ENCODE results near the gene DDX6. TPM values are rescaled to one million over a fixed set of nuclear protein-coding genes. Genes with fewer than 3 reads are reported as not detected.
"Not testable (repeated sequence)": the region's sequence is repeated elsewhere in the genome, so short reads cannot be mapped to it uniquely, and the experiment has no call there.

DDX6 gene
- total and polyA plus RNA-seq, 9 of the 15 experiments (the other 6 are each of a cell fraction or from before 2014, with no cell fraction given), result 10.0 to 102 (median 58.2) TPM

DNA sequence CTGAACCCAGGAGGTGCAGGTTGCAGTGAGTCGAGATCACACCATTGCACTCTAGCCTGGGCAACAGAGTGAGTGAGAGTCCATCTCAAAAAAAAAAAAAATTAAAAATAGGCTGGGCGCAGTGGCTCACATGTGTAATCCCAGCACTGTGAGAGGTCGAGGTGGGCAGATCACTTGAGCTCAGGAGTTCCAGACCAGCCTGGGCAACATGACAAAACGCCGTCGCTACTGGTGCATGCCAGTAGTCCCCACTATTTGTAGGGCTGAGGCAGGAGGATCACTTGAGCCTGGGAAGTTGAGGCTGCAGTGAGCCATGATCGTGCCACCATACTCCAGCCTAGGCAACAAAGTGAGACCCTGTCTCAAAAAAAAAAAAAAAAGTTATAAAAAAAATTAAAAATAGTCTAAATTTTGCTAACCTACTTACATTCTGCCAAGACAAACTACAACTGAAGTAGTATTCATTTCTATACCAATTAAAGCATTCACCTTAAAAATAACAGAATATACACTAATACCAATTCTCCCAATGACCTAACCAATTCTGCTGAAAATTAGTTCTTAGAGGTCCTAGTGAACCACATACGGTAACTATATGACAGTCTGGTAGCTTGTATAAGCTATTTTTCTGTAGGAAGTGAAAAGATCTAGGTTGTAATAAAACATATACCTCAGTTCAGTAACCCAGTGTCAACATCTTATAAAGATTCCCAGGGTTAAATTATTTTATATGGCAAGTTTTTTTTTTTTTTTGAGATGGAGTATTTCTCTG lies 7.1 kb downstream of the DDX6 start (continued):
- TF ChIP-seq RFX5 (IDR thresholded peaks at IDR 0.05; ENCODE audit: low read depth, low read length) (no peak), ZFX (CRISPR knock-in tag; IDR thresholded peaks at IDR 0.05) (no peak), ZNF232 (CRISPR knock-in tag; IDR thresholded peaks at IDR 0.05) (no peak), FOXK2 (conservative IDR thresholded peaks at IDR 0.05 in 1 of 2, IDR thresholded peaks at IDR 0.05 in 1 of 2; ENCODE audit: low read depth in 2 of 2) (no peak)

DNA sequence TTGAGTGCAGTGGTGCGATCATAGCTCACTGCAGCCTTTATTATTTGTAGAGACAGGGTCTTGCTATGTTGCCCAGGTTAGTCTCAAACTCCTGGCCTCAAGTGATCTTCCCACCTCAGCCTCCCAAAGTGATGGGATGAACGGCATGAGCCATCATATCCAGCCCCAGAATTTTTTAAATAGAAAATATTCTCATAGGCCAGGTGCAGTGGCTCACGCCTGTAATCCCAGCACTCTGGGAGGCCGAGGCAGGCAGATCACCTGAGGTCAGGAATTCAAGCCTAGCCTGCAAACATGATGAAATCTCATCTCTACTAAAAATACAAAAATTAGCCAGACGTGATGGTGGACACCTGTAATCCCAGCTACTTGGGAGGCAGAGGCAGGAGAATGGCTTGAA lies 7.6 kb downstream of the DDX6 start:
- H4K20me1 ChIP-seq (replicated peaks; ENCODE audit: control insufficient read depth, insufficient read depth, low read length); BruUV-seq (replicated peaks); H3K27me3 ChIP-seq (ENCODE audit: control insufficient read depth in 2 of 2, insufficient read depth in 2 of 2, low read length in 2 of 2); H3K9ac ChIP-seq (ENCODE audit: insufficient read depth in 1 of 2, low read depth in 2 of 2, low read length in 2 of 2); in situ Hi-C loops (cut with MboI); H3K4me3 ChIP-seq; intact Hi-C loops (cut with micrococcal nuclease); DNase-seq (ENCODE audit: extremely low read depth in 1 of 4, low spot score in 3 of 4); CTCF ChIA-PET (ENCODE audit: low intra/inter-chr PET ratio); H3K27ac ChIP-seq (ENCODE audit: extremely low read depth, low read depth, low read length); H3K9me3 ChIP-seq (replicated peaks; ENCODE audit: control insufficient read depth, insufficient read depth, low read depth, low read length); FAIRE-seq; H2AFZ ChIP-seq (ENCODE audit: low read depth, low read length); H3K4me2 ChIP-seq (ENCODE audit: insufficient read depth, low read length); H3K9me1 ChIP-seq (ENCODE audit: control insufficient read depth, insufficient read depth, low read length); ATAC-seq; H3K4me1 ChIP-seq (replicated peaks in 1 of 2; ENCODE audit: control insufficient read depth in 2 of 2, insufficient read depth in 2 of 2, low read length in 2 of 2): not testable (repeated sequence)
- Histone ChIP-seq H3K79me2 (ENCODE audit: control insufficient read depth, insufficient read depth, low read length) (peaks cover 96% of the 10 kb centered on the region), H3K36me3 (ENCODE audit: control insufficient read depth, insufficient read depth, low read length) (peaks cover 84% of the 10 kb centered on the region)
- 91% methylated on average over 5 of the region's 5 CpGs for WGBS (ENCODE audit: insufficient coverage, low coverage, missing lambda C conversion rate)
- 0 out of 2 replicates have a peak, but pooled peaks have one; percentile 9 for TF ChIP-seq ZNF121 (CRISPR knock-in tag; conservative IDR thresholded peaks at IDR 0.05)
- POLR2A ChIA-PET, result interaction anchor here (1.4 kb wide), 2 partner anchors 10 to 16 kb away, joined by 3 to 4 read pairs; no protein-coding TSS in a partner anchor

All from K562 (cell line).